ENCODE results near the gene TMEM190. TPM values are rescaled to one million over a fixed set of nuclear protein-coding genes. Genes with fewer than 3 reads are reported as not detected.
"Not testable (repeated sequence)": the region's sequence is repeated elsewhere in the genome, so short reads cannot be mapped to it uniquely, and the experiment has no call there.

TMEM190 gene
- total RNA-seq, 1 donor from 2014 or later: not detected

- peak; percentile 65 for DNase-seq (ENCODE audit: low spot score)
- ATAC-seq: peak; percentile 99
Observed at GRCh38 chr19:55418185-55418584, 41.6 kb downstream of the TMEM190 start.

- DNase-seq (ENCODE audit: low spot score): no peak
- ATAC-seq: no peak
Observed at GRCh38 chr19:55419103-55419502, 42.5 kb downstream of the TMEM190 start.

- ATAC-seq: no peak
- no peak for DNase-seq (ENCODE audit: low spot score)
Observed at GRCh38 chr19:55419624-55420236, 43.1 kb downstream of the TMEM190 start.

GRCh38 chr19:55421281-55421680 is 44.7 kb downstream of the TMEM190 start:
- ATAC-seq; DNase-seq (ENCODE audit: low spot score): not testable (repeated sequence)

GRCh38 chr19:55423225-55424005 is 46.8 kb downstream of the TMEM190 start:
- no peak for ATAC-seq
- no peak for DNase-seq (ENCODE audit: low spot score)

- DNase-seq (ENCODE audit: low spot score): no peak
- ATAC-seq: no peak
Observed at GRCh38 chr19:55424518-55424917, 47.9 kb downstream of the TMEM190 start.

GRCh38 chr19:55426042-55426441 is 49.4 kb downstream of the TMEM190 start:
- DNase-seq (ENCODE audit: low spot score) (no peak), ATAC-seq (no peak)

Other genes starting within 250 kb of the TMEM190 start
- gene TNNT1, start 227.6 kb upstream of the TMEM190 start, total RNA-seq: 0.18 TPM
- gene TNNI3, start 219.1 kb upstream of the TMEM190 start, total RNA-seq: not detected
- gene DNAAF3, start 210.2 kb upstream of the TMEM190 start, total RNA-seq: 0.63 TPM
- gene SYT5, start 196.5 kb upstream of the TMEM190 start, total RNA-seq: 0.20 TPM
- 6.3 TPM for gene PTPRH, start 167.3 kb upstream of the TMEM190 start, total RNA-seq
- gene TMEM86B, start 148.1 kb upstream of the TMEM190 start, total RNA-seq: 15.5 TPM
- 30.3 TPM for gene PPP6R1, start 117.8 kb upstream of the TMEM190 start, total RNA-seq
- 15.7 TPM for gene HSPBP1, start 96.7 kb upstream of the TMEM190 start, total RNA-seq
- gene BRSK1, start 92.8 kb upstream of the TMEM190 start, total RNA-seq: 0.55 TPM
- gene TMEM150B, start 51.5 kb upstream of the TMEM190 start, total RNA-seq: 1.2 TPM
- gene KMT5C, start 37.0 kb upstream of the TMEM190 start, total RNA-seq: 4.5 TPM
- gene COX6B2, start 22.1 kb upstream of the TMEM190 start, total RNA-seq: not detected
- not detected for gene GARIN5B, start 13.6 kb upstream of the TMEM190 start, total RNA-seq
- not detected for gene IL11, start 6.4 kb upstream of the TMEM190 start, total RNA-seq
- gene TMEM238, start 7.5 kb downstream of the TMEM190 start, total RNA-seq: 26.6 TPM
- gene RPL28, start 9.1 kb downstream of the TMEM190 start, total RNA-seq: 515 TPM
- gene UBE2S, start 31.0 kb downstream of the TMEM190 start, total RNA-seq: 5.6 TPM
- gene SHISA7, start 66.5 kb downstream of the TMEM190 start, total RNA-seq: not detected
- 105 TPM for gene ISOC2, start 84.8 kb downstream of the TMEM190 start, total RNA-seq
- not detected for gene C19orf85, start 87.9 kb downstream of the TMEM190 start, total RNA-seq
- 5.3 TPM for gene ZNF628, start 99.8 kb downstream of the TMEM190 start, total RNA-seq
- gene NAT14, start 108.4 kb downstream of the TMEM190 start, total RNA-seq: 4.6 TPM
- gene SSC5D, start 111.6 kb downstream of the TMEM190 start, total RNA-seq: 0.81 TPM
- gene SBK2, start 160.3 kb downstream of the TMEM190 start, total RNA-seq: not detected
- not detected for gene SBK3, start 168.7 kb downstream of the TMEM190 start, total RNA-seq
- gene ZNF579, start 204.0 kb downstream of the TMEM190 start, total RNA-seq: 4.5 TPM
- 6.7 TPM for gene FIZ1, start 222.7 kb downstream of the TMEM190 start, total RNA-seq
- gene ZNF524, start 223.5 kb downstream of the TMEM190 start, total RNA-seq: 13.2 TPM
- 8.1 TPM for gene ZNF865, start 228.8 kb downstream of the TMEM190 start, total RNA-seq
- 5.3 TPM for gene ZNF784, start 247.7 kb downstream of the TMEM190 start, total RNA-seq